Upper lobe of left lung (tissue), 6 donors: Measurements from ENCODE around the gene STAG1. TPM values are rescaled to one million over a fixed set of nuclear protein-coding genes. Genes with fewer than 3 reads are reported as not detected.
"Not testable (repeated sequence)": the region's sequence is repeated elsewhere in the genome, so short reads cannot be mapped to it uniquely, and the experiment has no call there.

Experiments used
- ATAC-seq, 2 donors: fragments of 200-7000 bp; cut with Tn5 transposase; one replicate each; pipeline ENCODE4 v1.9.1; 2022; ENCODE audit warnings: mild to moderate bottlenecking in 2 of 2, moderate library complexity in 2 of 2; ENCODE audit not compliant: low FRiP score in 2 of 2
- DNase-seq, 2 donors: peaks; one replicate each; pipeline ENCODE4 v3.0.0-alpha.2; 2019 to 2020
- H3K27ac ChIP-seq, 4 donors: fragments of 200-600 bp; sonication (generic); one replicate each; pipeline ENCODE4 v1.5.1; 2016 to 2019
- H3K27me3 ChIP-seq, 4 donors: fragments of 200-600 bp; sonication (generic); one replicate each; pipeline ENCODE4 v1.5.1; 2017 to 2019
- H3K36me3 ChIP-seq, 4 donors: fragments of 200-600 bp; sonication (generic); one replicate each; pipeline ENCODE4 v1.5.1; 2016 to 2019
- H3K4me1 ChIP-seq, 4 donors: fragments of 200-600 bp; sonication (generic); one replicate each; pipeline ENCODE4 v1.5.1; 2018 to 2019
- H3K4me3 ChIP-seq, 4 donors: fragments of 200-600 bp; sonication (generic); one replicate each; pipeline ENCODE4 v1.5.1; 2017 to 2019; ENCODE audit warnings: mild to moderate bottlenecking in 2 of 4, moderate library complexity in 1 of 4
- H3K9me3 ChIP-seq, 4 donors: fragments of 200-600 bp; sonication (generic); one replicate each; pipeline ENCODE4 v1.5.1; 2018 to 2019
- CTCF ChIP-seq, 6 experiments: fragments of 450-650 bp in 4 of 6; fragments of 200-600 bp in 2 of 6; sonication (generic) in 2 of 6; IDR thresholded peaks; one replicate each; pipeline ENCODE4 v1.5.1; 2016 to 2019; ENCODE audit warnings: antibody characterized with exemption in 6 of 6
- EP300 ChIP-seq, 4 donors: sonication (generic); formaldehyde crosslinking; IDR thresholded peaks; one replicate each; pipeline ENCODE4 v1.5.1; 2017; ENCODE audit warnings: antibody characterized with exemption in 4 of 4, control low read depth in 2 of 4
- POLR2A ChIP-seq, 4 donors: fragments of 450-650 bp; IDR thresholded peaks; one replicate each; pipeline ENCODE4 v1.5.1; 2016 to 2017; ENCODE audit warnings: antibody characterized with exemption in 4 of 4, mild to moderate bottlenecking in 2 of 4
- POLR2AphosphoS5 ChIP-seq, 2 donors: sonication (generic); formaldehyde crosslinking; IDR thresholded peaks; one replicate each; pipeline ENCODE4 v1.5.1; 2017; ENCODE audit warnings: antibody characterized with exemption in 2 of 2
- WGBS, 2 donors: methylation state at CpG; one replicate each; pipeline ENCODE4 v1.1.5; 2017 to 2018; 5-methylcytosine and 5-hydroxymethylcytosine counted together
- total RNA-seq, 6 donors: library from RNA; depleted of rRNA in 4 of 6; stranded (reverse); fragments of >200 nt in 4 of 6; gene quantifications; one replicate each; pipeline versions ENCODE4 v1.1.0 to v1.2.1, GENCODE V29; 2016 to 2021
- donor health status: DM: no; HTN: no; CAD: no; lungs with moderate emphysema.
- donor health status: DM: no; HTN: yes; CAD: no; lungs with severe emphysema.

Gene STAG1
- total RNA-seq, 6 donors from 2014 or later, result 19.1 to 65.0 (median 34.2) TPM

GRCh38 chr3:136336329-136337100 is 415.7 kb downstream of the STAG1 start:
- H3K4me3 ChIP-seq, result no peak overlapping the region
- 88 to 93% methylated on average over 4 of the region's 4 CpGs for WGBS, 2 donors
- H3K36me3 ChIP-seq, result peaks cover 0 to 72% (median 18%) of the 10 kb centered on the region in 4 donors
- no peak overlapping the region for H3K27ac ChIP-seq
- H3K4me1 ChIP-seq, result no peaks in the 10 kb centered on the region
- ATAC-seq (no peak), DNase-seq (no peak)
- H3K27me3 ChIP-seq, result no peaks in the 10 kb centered on the region
- no peaks in the 10 kb centered on the region for H3K9me3 ChIP-seq
- TF ChIP-seq EP300 (IDR thresholded peaks at IDR 0.05) (no peak), CTCF (IDR thresholded peaks at IDR 0.05) (no peak), POLR2A (IDR thresholded peaks at IDR 0.05) (no peak), POLR2AphosphoS5 (IDR thresholded peaks at IDR 0.05) (no peak)

GRCh38 chr3:136334726-136335125 is 417.5 kb downstream of the STAG1 start:
- not testable (repeated sequence) for ATAC-seq, H3K27me3 ChIP-seq, H3K4me1 ChIP-seq, H3K27ac ChIP-seq, DNase-seq, H3K9me3 ChIP-seq, H3K4me3 ChIP-seq
- 98% methylated on average over 6 of the region's 6 CpGs for WGBS, 2 donors
- H3K36me3 ChIP-seq, result peaks cover 0 to 56% (median 13%) of the 10 kb centered on the region in 4 donors

GRCh38 chr3:136334209-136334608 is 418.0 kb downstream of the STAG1 start:
- no peaks in the 10 kb centered on the region for H3K4me1 ChIP-seq
- peaks cover 0 to 51% (median 15%) of the 10 kb centered on the region in 4 donors for H3K36me3 ChIP-seq
- no peaks in the 10 kb centered on the region for H3K9me3 ChIP-seq
- no peak for DNase-seq
- TF ChIP-seq CTCF (IDR thresholded peaks at IDR 0.05) (no peak), POLR2AphosphoS5 (IDR thresholded peaks at IDR 0.05) (no peak), POLR2A (IDR thresholded peaks at IDR 0.05) (no peak), EP300 (IDR thresholded peaks at IDR 0.05) (no peak)
- no peak overlapping the region for H3K4me3 ChIP-seq
- no peak for ATAC-seq
- no peaks in the 10 kb centered on the region for H3K27me3 ChIP-seq
- no peak overlapping the region for H3K27ac ChIP-seq

- no peak for DNase-seq
- H3K36me3 ChIP-seq, result peaks cover 0 to 45% (median 21%) of the 10 kb centered on the region in 4 donors
- H3K27ac ChIP-seq, result no peak overlapping the region
- H3K4me3 ChIP-seq, result no peak overlapping the region
- no peak for ATAC-seq
- no peaks in the 10 kb centered on the region for H3K27me3 ChIP-seq
- no peaks in the 10 kb centered on the region for H3K4me1 ChIP-seq
- no peak for TF ChIP-seq POLR2AphosphoS5 (IDR thresholded peaks at IDR 0.05)
- TF ChIP-seq POLR2A (IDR thresholded peaks at IDR 0.05), result no peak
- TF ChIP-seq CTCF (IDR thresholded peaks at IDR 0.05), result no peak
- no peak for TF ChIP-seq EP300 (IDR thresholded peaks at IDR 0.05)
- H3K9me3 ChIP-seq, result no peaks in the 10 kb centered on the region
Observed at GRCh38 chr3:136332776-136333175, 419.4 kb downstream of the STAG1 start.

GRCh38 chr3:136332302-136332701 is 419.9 kb downstream of the STAG1 start:
- Histone ChIP-seq H3K27ac (no peak overlapping the region), H3K9me3 (no peaks in the 10 kb centered on the region), H3K36me3 (peaks cover 0 to 45% (median 22%) of the 10 kb centered on the region in 4 donors), H3K27me3 (no peaks in the 10 kb centered on the region), H3K4me3 (no peak overlapping the region), H3K4me1 (no peaks in the 10 kb centered on the region)
- TF ChIP-seq CTCF (IDR thresholded peaks at IDR 0.05) (no peak), EP300 (IDR thresholded peaks at IDR 0.05) (no peak), POLR2A (IDR thresholded peaks at IDR 0.05) (no peak), POLR2AphosphoS5 (IDR thresholded peaks at IDR 0.05) (no peak)
- no peak for ATAC-seq
- DNase-seq, result no peak
- WGBS, 2 donors, result 85 to 90% methylated on average over 1 of the region's 1 CpG
